ENCODE measurements around the gene THAP7.

DNA sequence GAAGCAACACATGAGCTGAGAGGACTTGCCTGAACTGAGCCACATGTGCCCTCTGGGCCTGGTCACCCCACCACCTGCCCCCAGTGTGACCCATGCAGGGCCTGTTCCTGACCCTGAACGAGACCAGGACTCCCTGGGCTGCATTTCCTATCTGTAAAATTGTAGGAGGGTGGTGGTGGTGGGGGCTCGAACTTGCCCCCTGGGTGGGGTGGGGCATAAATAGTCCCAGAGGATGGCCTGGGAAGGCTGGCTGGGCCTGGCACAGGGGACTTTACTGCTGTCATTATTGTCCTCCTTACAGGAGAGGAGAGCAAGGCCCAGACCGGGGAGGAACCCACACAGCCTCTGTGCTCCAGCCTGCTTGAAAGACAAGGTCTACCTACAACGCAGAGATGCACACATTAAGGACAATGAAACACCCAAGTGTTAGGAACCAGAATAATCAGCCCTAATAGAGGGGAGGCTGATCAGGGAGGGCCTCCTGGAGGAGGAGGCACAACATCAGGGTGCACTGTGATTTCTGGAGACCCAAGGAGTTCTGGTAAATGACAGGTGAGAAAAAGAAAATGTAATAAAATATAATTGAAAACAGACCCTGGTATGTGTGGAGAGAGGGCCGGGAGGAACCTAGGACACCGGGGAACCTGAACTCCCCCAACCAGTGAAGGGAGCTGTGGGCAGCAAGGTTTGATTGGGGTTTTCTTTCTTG is 37.7 kb downstream of the THAP7 start:
- TF ChIP-seq CTCF (IDR thresholded peaks at IDR 0.05) (no peak), POLR2A (IDR thresholded peaks at IDR 0.05) (no peak)
